HUDEP-2 (cell line): ENCODE measurements around the gene TMEM179.
A peak's percentile ranks its signal among the peaks of the same experiment; 100 is the strongest.
"Not testable (repeated sequence)": the region's sequence is repeated elsewhere in the genome, so short reads cannot be mapped to it uniquely, and the experiment has no call there.

Experiments used
- DNase-seq, 76 experiments: peaks; one replicate each; lab custom pipeline; 2025; ENCODE audit not compliant: unreplicated experiment in 76 of 76; lab: John Stamatoyannopoulos, UW

Gene TMEM179

GRCh38 chr14:104588066-104588857 is 16.3 kb downstream of the TMEM179 start:
- DNase-seq, result no peak

DNA sequence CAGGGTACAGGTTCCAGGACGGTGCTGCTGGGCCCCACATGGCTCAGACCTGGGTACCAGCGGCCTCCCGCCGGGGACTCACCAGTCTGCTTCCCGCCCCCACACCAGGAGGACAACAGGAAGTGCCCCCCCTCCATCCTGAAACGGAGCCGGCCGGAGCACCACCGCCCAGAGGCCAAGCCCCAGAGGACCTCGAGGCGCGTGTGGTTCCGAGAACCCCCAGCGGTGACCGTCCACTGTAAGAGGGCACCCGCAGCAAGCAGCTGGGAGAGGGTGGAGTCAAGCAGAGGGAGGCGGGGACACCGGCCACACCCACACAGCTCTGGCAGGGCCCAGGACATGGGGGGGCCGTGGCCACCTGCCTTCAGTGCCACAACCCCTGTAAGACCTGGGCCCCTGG is 16.9 kb downstream of the TMEM179 start:
- peak in 4 of 76 experiments; percentile 14 to 37 (median 24) for DNase-seq

DNA sequence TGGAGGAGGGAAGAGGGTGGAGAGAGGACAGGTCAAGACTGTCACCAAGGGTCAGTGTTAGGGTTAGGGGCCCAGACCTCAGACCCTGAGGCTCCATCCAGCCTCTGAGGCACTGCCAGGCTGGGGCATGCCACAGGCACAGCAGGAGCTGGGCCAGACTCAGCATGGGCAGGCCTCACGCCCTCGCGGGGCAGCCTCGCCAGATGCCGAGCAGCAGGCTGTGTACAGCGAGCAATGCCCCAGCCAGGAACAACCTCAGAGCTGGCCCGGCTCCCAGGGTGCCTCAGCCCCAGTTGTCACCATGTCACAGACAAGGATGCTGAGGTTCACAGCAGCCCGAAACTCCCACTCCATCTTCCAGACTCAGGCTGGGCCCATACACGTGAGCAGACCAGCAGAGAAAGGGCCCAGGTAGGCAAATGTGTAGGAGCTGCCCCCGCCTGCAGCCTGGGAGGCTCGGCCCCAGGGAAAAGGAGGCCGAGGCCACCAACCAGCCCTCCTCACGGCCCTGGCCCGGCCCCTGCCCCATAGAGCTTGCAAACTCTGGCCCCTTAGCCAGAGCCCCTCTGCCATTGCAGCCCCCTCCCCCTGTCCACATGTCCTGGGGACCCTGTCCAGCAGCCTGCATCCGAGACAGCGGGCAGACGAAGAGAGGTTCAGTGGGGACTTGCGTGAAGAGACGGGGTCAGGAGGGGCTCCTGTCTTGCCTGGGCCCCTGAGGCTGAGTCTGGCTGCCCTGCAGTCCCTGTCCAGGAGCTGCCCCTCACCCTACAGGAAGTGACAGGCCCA is 17.5 kb downstream of the TMEM179 start:
- DNase-seq, result peak in 54 of 76 experiments; percentile 4 to 77 (median 47)

- no peak for DNase-seq
Observed at GRCh38 chr14:104585966-104586697, 18.4 kb downstream of the TMEM179 start.

DNA sequence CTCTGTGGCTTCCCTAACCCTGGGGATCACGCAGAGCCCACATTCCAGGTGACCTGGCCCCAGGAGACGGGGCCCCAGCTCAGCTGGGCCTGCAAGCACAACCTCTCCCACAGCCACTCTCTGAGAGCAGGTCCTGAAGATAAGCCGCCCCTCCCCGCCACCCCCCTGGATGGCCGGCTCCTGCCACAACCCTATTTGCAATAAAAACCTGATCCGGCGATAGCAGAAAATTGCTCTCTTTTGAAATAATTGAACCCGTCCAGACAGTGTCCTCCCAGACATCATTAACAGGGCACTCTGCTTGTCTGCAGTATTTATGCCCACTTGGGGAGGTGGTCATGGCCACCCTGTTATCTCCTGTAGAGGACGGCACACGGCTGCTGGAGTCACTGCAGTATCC is 20.0 kb downstream of the TMEM179 start:
- peak in 15 of 76 experiments; percentile 5 to 53 (median 23) for DNase-seq

DNA sequence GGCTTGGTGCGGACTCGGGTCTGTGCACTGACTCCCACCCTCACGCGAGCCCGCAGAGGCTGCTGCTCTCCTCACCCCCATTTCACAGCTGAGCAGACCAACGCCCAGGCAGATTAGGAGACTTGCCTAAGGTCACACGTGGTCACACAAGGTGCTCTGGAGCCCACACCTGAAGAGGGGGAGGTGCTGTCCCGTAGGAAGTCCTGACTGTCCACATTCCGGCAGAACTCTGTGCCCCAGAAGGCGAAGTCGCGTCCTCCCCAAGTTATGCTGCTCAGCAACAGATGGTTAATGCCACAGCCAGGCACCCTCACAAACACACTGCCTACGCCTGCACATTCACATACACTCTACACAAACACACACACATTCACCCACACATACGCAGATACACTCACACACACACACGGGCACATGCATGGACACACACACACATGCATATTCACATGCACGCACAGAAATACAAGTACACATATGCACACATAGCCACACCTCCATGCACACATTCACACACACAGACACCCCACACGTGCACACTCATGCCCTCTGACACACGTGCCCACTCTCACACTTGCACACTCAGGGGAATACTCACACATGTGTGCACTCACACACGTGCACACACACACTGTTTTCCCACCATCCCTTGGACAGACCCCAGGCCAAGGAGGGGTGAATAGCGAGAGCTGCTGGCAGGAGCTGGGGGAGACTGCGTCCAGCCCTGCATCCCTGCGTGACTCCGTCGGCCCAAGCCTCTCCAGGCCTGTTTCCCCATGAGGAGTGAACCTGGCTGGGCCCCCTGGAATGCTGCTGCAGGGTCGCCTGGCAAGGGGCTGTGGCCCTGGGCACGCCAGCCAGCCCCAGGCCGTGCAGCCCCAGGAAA is 20.9 kb downstream of the TMEM179 start:
- DNase-seq, result no peak

DNA sequence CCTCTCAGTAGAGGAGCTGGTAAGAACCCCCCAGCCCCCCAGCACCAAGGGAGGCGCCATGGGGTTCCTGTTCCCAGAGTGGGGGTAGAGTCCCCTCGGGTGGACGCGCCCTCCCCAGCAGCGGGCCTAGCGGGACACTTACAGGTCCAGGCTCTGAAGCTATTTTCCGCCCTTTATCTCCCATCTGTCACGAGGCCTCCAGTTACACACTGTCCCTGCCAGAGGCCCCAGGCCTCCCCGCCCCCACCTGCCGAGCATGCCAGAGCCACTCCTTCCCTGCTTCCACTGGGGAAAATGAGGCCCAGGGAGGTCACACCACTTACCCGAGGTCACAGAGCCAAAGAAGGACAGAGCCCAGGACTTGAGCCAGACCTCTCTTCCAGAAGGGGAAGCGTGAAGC is 21.9 kb downstream of the TMEM179 start:
- peak in 63 of 76 experiments; percentile 14 to 89 (median 65) for DNase-seq

- peak in 59 of 76 experiments; percentile 12 to 87 (median 60) for DNase-seq
Observed at GRCh38 chr14:104582005-104582404, 22.6 kb downstream of the TMEM179 start.

GRCh38 chr14:104581521-104581920 is 23.1 kb downstream of the TMEM179 start:
- DNase-seq, result peak in 3 of 76 experiments; percentile 27 to 52 (median 33)

- DNase-seq, result peak in 16 of 76 experiments; percentile 10 to 58 (median 32)
Observed at GRCh38 chr14:104580961-104581360, 23.6 kb downstream of the TMEM179 start.

GRCh38 chr14:104579939-104580338 is 24.6 kb downstream of the TMEM179 start:
- DNase-seq, result not testable (repeated sequence)

- no peak for DNase-seq
Observed at GRCh38 chr14:104579507-104579906, 25.1 kb downstream of the TMEM179 start, which contains the start of gene C14orf180. Gene C14orf180, plus strand, starts transcription at chr14:104579764. Its CDS starts 6,667 bp downstream, at chr14:104586431.

DNA sequence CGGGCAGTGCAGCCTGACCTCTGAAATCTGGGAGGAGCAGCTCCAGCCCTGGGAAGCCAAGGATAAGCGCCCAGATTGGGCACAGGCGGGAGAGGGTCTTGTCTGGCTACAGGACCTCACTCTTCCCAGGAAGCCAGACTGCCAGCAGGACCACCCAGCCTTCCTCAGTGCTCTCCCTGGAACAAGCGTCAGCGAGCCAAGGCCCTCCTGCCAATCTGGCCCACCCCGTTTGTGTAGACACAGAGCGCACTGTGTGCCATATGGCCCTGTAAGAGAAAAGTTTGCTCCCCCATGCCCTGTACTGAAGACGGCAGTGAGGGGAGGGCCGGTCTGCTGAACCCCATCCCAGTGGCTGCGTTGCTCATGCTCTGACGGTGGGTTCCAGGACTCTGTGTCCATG is 26.3 kb downstream of the TMEM179 start:
- no peak for DNase-seq

DNA sequence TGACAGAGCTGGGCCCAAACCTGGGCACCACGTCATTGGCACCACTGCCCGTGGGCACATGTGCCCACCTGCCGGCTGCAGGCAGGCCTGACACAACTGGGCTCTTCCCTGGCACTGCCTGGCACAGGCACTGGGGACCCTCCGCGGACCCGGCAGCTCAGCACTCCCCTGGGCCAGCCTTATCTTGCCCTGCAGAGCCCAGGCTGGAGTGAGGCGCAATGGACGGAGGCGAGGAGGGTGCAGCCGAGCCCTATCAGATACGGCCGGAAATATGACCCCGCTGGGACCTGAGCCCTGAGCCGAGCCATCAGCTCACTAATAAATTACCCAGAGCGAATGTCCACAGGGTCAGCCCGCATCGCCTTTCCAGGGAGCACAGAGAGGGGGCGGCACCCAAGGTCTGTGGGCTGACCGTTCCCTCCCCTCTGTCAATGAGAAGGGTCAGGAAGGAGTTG is 26.7 kb downstream of the TMEM179 start:
- peak in 28 of 76 experiments; percentile 11 to 54 (median 25) for DNase-seq

- no peak for DNase-seq
Observed at GRCh38 chr14:104577426-104577825, 27.1 kb downstream of the TMEM179 start.

- DNase-seq, result peak in 4 of 76 experiments; percentile 32 to 47 (median 39)
Observed at GRCh38 chr14:104576970-104577332, 27.6 kb downstream of the TMEM179 start.

DNA sequence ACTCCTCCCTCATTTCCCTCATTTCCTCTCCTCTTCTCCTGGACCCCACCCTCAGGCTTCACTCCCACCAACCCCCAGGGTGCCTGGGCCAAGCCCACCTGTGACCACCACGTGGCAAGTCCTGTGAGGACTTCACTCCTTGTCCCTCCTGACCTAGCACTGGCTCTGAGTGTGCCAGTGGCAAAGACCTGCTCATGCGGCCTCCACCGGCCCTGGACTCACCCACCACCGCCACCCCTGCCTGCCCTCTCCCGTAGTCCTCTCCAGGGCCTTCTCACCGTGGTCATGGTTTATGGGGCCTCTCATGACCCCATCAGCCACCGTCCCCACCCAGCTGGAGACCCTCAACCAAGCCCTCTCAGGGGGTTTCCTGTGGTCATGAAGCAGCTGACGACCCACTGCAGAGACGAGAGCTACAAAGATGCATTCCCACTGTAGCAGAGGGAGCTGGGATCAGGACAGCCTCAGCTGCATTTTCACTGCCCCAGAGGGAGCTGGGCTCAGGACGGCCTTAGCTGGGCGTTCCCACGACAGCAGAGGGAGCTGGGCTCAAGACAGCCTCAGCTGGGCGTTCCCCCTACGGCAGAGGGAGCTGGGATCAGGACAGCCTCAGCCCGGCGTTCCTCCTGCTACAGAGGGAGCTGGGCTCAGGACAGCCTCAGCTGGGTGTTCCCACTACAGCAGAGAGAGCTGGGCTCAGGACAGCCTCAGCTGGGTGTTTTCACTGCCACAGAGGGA is 28.2 kb downstream of the TMEM179 start:
- peak in 22 of 76 experiments; percentile 17 to 57 (median 30) for DNase-seq

- no peak for DNase-seq
Observed at GRCh38 chr14:104574978-104575583, 29.5 kb downstream of the TMEM179 start.

DNA sequence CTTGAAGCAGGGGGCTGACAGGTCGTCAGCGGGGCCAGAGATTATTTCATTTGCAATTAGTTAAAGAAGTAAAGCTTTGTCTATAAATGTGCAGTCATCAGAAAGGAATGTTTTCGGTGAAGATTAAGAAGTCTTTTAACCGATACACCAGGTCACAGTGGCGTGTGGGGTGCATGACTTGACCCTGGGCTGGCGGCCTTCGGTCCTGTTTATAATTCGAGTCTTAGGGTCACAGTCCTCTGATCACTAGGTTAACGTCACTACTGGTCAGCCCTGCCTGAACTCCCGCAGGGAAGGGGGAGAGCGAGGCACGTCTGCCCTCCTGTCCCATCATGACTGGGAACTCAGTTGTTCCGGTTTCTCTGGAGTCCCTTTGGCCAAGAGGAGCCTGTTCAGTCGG is 30.0 kb downstream of the TMEM179 start:
- no peak for DNase-seq
